Measurements from ENCODE around the gene CTPS2. TPM values are rescaled to one million over a fixed set of nuclear protein-coding genes. Genes with fewer than 3 reads are reported as not detected.
"Not testable (repeated sequence)": the region's sequence is repeated elsewhere in the genome, so short reads cannot be mapped to it uniquely, and the experiment has no call there.

Gene CTPS2
- polyA plus RNA-seq, 2 donors, result 3.7 to 8.0 TPM

DNA sequence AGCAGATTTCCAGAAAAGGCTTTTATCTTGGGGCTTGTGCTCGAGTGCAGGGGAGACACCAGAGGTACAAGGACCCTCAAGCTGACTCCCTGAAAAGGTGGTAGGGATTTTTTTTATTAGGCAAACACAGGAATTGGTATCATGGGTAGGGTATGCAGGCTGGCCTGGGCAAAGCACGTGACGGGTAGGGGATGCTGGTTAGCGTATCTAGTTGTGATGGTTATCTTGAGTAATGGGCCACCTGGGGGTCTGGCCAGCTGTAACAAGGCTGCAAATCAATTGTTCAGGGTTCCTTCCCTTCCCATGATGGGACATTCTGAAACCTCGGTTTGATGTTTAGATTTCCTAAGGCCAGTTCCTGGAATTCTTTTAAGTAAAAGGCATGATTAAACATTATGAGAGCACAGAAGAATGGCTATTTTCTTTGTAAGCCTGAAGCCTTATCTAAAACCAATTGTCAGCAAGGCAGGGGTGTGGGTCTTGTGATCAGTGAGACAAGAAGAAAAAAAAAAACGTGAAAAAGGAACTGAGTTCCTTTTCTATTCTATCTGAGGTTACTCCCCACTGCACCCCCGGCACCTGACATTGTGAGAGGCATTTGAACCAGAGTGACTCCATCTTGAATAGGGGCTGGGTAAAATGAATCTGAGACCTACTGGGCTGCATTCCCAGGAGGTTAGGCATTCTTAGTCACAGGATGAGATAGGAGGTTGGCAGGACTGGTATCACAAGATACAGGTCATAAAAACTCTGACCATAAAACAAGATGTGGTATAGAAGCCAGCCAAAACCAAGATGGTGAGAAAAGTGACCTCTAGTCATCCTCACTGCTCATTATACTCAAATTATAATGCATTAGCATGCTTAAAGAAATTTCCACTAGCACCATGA lies 126.7 kb downstream of the CTPS2 start:
- WGBS, 2 donors, result 47 to 72% methylated on average over 7 of the region's 7 CpGs
- Histone ChIP-seq H3K27me3 (ENCODE audit: control insufficient read depth in 1 of 2, insufficient read depth in 2 of 2, low read length in 2 of 2) (no peaks in the 10 kb centered on the region), H3K4me3 (ENCODE audit: low read depth in 1 of 2, low read length in 2 of 2) (no peak overlapping the region), H3K4me1 (ENCODE audit: control insufficient read depth in 2 of 2, insufficient read depth in 2 of 2, low read length in 1 of 2) (no peaks in the 10 kb centered on the region), H3K9me3 (ENCODE audit: control insufficient read depth in 2 of 2, insufficient read depth in 1 of 2, low read depth in 1 of 2, low read length in 1 of 2) (no peaks in the 10 kb centered on the region), H3K36me3 (ENCODE audit: control insufficient read depth in 2 of 2, insufficient read depth in 2 of 2, low read length in 1 of 2) (no peaks in the 10 kb centered on the region), H3K27ac (ENCODE audit: low read depth in 2 of 2, low read length in 1 of 2) (no peak overlapping the region)

DNA sequence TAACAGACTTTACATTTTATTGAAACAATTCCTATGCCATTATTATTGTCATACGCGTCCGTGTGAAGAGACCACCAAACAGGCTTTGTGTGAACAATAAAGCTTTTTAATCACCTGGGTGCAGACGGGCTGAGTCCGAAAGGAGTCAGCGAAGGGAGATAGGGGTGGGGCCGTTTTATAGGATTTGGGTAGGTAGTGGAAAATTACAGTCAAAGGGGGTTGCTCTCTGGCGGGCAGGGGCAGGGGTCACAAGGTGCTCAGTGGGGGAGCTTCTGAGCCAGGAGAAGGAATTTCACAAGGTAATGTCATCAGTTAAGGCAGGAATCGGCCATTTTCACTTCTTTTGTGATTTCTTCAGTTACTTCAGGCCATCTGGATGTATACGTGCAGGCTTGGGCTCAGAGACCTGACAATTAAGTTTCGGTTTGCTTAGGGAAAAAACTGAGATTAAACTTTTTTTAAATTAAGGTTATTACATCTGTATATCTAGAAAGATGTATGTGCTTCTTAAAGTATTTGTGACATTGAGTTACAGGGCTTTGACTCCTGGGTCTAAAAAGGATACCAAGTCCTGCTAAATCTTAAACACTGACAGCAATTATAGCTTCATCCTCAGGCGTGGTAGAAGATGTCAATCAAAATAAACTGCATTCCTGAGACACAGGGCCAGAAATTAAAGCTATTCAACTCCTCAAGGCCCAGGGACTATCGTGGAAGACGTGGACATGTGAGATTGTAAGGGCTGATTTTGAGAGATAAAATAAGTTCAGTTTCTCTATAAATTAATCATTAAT lies 132.3 kb downstream of the CTPS2 start:
- H3K27ac ChIP-seq (ENCODE audit: low read depth in 2 of 2, low read length in 1 of 2); H3K9me3 ChIP-seq (ENCODE audit: control insufficient read depth in 2 of 2, insufficient read depth in 1 of 2, low read depth in 1 of 2, low read length in 1 of 2); H3K36me3 ChIP-seq (ENCODE audit: control insufficient read depth in 2 of 2, insufficient read depth in 2 of 2, low read length in 1 of 2); H3K4me1 ChIP-seq (ENCODE audit: control insufficient read depth in 2 of 2, insufficient read depth in 2 of 2, low read length in 1 of 2); H3K4me3 ChIP-seq (ENCODE audit: low read depth in 1 of 2, low read length in 2 of 2); H3K27me3 ChIP-seq (ENCODE audit: control insufficient read depth in 1 of 2, insufficient read depth in 2 of 2, low read length in 2 of 2): not testable (repeated sequence)
- WGBS, 2 donors, result 44 to 62% methylated on average over 14 of the region's 14 CpGs

DNA sequence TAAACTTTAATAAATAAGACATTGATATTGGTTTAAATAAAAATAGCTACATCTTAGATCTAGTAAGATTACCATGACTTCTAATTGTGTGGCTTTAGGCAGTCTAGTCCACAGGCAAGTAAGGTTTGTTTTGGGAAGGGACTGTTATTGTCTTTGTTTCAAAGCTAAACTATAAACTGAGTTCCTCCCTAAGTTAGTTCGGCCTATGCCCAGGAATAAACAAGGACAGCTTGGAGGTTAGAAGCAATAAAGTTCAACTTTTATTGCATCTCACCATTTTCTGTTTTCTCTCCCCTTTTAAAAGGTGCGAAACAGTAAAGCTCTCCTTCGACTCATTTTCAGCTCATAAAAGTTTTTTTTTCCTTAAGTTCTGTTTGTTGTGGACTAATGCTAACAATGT lies 133.0 kb downstream of the CTPS2 start:
- Histone ChIP-seq H3K27ac (ENCODE audit: low read depth in 2 of 2, low read length in 1 of 2) (no peak overlapping the region), H3K27me3 (ENCODE audit: control insufficient read depth in 1 of 2, insufficient read depth in 2 of 2, low read length in 2 of 2) (no peaks in the 10 kb centered on the region), H3K36me3 (ENCODE audit: control insufficient read depth in 2 of 2, insufficient read depth in 2 of 2, low read length in 1 of 2) (no peaks in the 10 kb centered on the region), H3K4me1 (ENCODE audit: control insufficient read depth in 2 of 2, insufficient read depth in 2 of 2, low read length in 1 of 2) (no peaks in the 10 kb centered on the region), H3K4me3 (ENCODE audit: low read depth in 1 of 2, low read length in 2 of 2) (no peak overlapping the region), H3K9me3 (ENCODE audit: control insufficient read depth in 2 of 2, insufficient read depth in 1 of 2, low read depth in 1 of 2, low read length in 1 of 2) (no peaks in the 10 kb centered on the region)
- WGBS, 2 donors, result 47 to 66% methylated on average over 3 of the region's 3 CpGs

DNA sequence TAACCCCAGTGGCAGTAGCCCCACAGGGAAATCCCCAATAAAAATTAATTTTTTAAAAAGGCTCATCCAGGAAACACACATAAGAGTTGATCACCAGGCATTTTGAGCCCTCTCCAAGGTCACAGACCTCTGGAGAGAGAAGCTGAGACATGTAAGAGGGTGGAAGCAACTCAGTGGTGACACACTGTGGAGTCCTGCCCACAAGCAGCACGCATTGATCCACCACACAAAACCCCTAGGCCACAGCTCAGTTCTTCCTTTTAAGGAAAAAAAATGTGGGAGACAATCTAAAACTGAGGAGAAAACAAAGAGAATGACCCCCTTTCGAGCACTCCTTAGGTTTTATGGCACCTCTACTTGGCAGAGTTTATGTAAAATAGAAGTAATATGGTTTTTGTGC lies 134.3 kb downstream of the CTPS2 start:
- H3K27me3 ChIP-seq (ENCODE audit: control insufficient read depth in 1 of 2, insufficient read depth in 2 of 2, low read length in 2 of 2), result no peaks in the 10 kb centered on the region
- H3K36me3 ChIP-seq (ENCODE audit: control insufficient read depth in 2 of 2, insufficient read depth in 2 of 2, low read length in 1 of 2), result no peaks in the 10 kb centered on the region
- H3K9me3 ChIP-seq (ENCODE audit: control insufficient read depth in 2 of 2, insufficient read depth in 1 of 2, low read depth in 1 of 2, low read length in 1 of 2), result no peaks in the 10 kb centered on the region
- H3K4me1 ChIP-seq (ENCODE audit: control insufficient read depth in 2 of 2, insufficient read depth in 2 of 2, low read length in 1 of 2), result no peaks in the 10 kb centered on the region
- no peak overlapping the region for H3K27ac ChIP-seq (ENCODE audit: low read depth in 2 of 2, low read length in 1 of 2)
- H3K4me3 ChIP-seq (ENCODE audit: low read depth in 1 of 2, low read length in 2 of 2), result no peak overlapping the region
- WGBS, 2 donors, result 48 to 75% methylated on average over 2 of the region's 2 CpGs

DNA sequence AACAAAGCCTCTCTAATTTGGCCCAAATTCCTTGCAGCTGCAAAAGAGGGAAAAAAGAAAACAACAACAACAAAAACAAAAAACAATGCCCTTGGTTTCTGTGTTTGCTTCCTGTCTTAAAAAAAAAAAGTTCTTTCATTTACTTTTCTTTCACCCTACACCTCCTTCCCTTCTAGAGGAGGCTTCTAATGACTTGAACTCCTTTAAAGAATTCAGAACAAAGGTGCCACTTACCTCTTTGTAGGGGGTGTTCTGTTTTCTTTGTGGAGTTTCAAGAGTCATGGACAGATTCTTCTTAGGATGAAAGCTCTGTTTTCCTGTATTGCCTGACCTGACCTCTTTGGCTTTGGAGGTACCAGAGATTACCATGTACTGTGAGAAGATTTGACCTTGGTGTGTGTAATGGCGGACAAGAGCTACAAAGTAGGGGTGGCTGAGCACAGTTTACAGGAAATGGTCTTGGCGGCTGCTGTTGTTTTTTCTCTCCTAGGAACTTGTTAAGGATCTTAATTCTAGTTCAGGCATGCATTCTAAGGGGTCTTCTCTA lies 134.9 kb downstream of the CTPS2 start:
- no peaks in the 10 kb centered on the region for H3K4me1 ChIP-seq (ENCODE audit: control insufficient read depth in 2 of 2, insufficient read depth in 2 of 2, low read length in 1 of 2)
- no peaks in the 10 kb centered on the region for H3K27me3 ChIP-seq (ENCODE audit: control insufficient read depth in 1 of 2, insufficient read depth in 2 of 2, low read length in 2 of 2)
- no peak overlapping the region for H3K4me3 ChIP-seq (ENCODE audit: low read depth in 1 of 2, low read length in 2 of 2)
- no peaks in the 10 kb centered on the region for H3K36me3 ChIP-seq (ENCODE audit: control insufficient read depth in 2 of 2, insufficient read depth in 2 of 2, low read length in 1 of 2)
- no peak overlapping the region for H3K27ac ChIP-seq (ENCODE audit: low read depth in 2 of 2, low read length in 1 of 2)
- H3K9me3 ChIP-seq (ENCODE audit: control insufficient read depth in 2 of 2, insufficient read depth in 1 of 2, low read depth in 1 of 2, low read length in 1 of 2), result no peaks in the 10 kb centered on the region
- WGBS, 2 donors, result 78 to 89% methylated on average over 2 of the region's 2 CpGs

DNA sequence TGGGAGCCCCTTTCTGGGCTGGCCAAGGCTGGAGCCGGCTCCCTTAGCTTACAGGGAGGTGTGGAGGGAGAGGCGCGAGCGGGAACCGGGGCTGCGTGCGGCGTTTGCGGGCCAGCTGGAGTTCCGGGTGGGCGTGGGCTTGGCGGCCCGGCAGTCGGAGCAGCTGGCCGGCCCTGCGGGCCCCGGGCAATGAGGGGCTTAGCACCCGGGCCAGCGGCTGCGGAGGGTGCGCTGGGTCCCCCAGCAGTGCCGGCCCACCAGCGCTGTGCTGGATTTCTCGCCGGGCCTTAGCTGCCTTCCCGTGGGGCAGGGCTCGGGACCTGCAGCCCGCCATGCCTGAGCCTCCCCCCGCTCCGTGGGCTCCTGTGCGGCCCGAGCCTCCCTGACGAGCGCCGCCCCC lies 137.1 kb downstream of the CTPS2 start:
- not testable (repeated sequence) for H3K4me3 ChIP-seq (ENCODE audit: low read depth in 1 of 2, low read length in 2 of 2); H3K4me1 ChIP-seq (ENCODE audit: control insufficient read depth in 2 of 2, insufficient read depth in 2 of 2, low read length in 1 of 2); H3K27ac ChIP-seq (ENCODE audit: low read depth in 2 of 2, low read length in 1 of 2); H3K27me3 ChIP-seq (ENCODE audit: control insufficient read depth in 1 of 2, insufficient read depth in 2 of 2, low read length in 2 of 2); H3K36me3 ChIP-seq (ENCODE audit: control insufficient read depth in 2 of 2, insufficient read depth in 2 of 2, low read length in 1 of 2); H3K9me3 ChIP-seq (ENCODE audit: control insufficient read depth in 2 of 2, insufficient read depth in 1 of 2, low read depth in 1 of 2, low read length in 1 of 2)
- 94 to 99% methylated on average over 19 to 35 of the region's 35 CpGs for WGBS, 2 donors

DNA sequence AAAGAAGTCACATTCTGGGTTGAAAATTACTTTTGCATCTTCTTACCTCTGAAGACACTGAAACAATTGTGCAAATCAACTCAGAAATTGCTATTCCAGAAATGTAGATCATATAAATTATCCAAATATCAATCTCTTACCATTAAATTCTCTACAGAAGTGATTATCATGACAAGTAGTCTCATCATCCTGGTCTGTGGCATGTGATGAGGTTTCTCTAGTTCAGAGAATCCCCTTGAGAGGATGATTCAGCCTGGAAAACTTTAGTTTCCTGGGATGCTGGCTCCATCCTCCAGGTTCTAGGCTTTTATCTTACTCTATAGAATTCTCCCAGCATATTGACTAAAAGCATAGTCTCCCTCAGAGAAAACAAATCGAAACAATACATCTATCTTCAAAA lies 138.7 kb downstream of the CTPS2 start:
- no peaks in the 10 kb centered on the region for H3K36me3 ChIP-seq (ENCODE audit: control insufficient read depth in 2 of 2, insufficient read depth in 2 of 2, low read length in 1 of 2)
- 80 to 96% methylated on average over 1 of the region's 1 CpG for WGBS, 2 donors
- no peak overlapping the region for H3K4me3 ChIP-seq (ENCODE audit: low read depth in 1 of 2, low read length in 2 of 2)
- H3K27me3 ChIP-seq (ENCODE audit: control insufficient read depth in 1 of 2, insufficient read depth in 2 of 2, low read length in 2 of 2), result no peaks in the 10 kb centered on the region
- no peaks in the 10 kb centered on the region for H3K9me3 ChIP-seq (ENCODE audit: control insufficient read depth in 2 of 2, insufficient read depth in 1 of 2, low read depth in 1 of 2, low read length in 1 of 2)
- no peaks in the 10 kb centered on the region for H3K4me1 ChIP-seq (ENCODE audit: control insufficient read depth in 2 of 2, insufficient read depth in 2 of 2, low read length in 1 of 2)
- no peak overlapping the region for H3K27ac ChIP-seq (ENCODE audit: low read depth in 2 of 2, low read length in 1 of 2)

DNA sequence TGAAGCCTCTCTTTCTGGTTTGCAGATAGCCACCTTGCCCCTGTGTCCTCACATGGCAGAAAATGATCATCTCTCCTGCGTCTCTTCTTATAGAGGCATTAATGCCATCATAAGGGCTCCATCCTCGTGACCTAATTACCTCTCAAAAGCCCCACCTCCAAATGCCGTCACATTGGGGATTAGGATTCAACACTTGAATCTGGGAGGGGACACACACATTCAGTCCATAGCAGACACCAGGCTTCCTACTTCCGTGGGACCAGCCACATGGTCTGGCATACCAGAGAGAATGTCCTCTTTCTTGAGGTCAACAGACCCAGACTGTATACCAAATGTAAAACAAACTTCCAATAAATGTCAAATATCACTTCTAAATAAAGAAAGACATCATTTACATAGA lies 144.8 kb downstream of the CTPS2 start:
- Histone ChIP-seq H3K27me3 (ENCODE audit: control insufficient read depth in 1 of 2, insufficient read depth in 2 of 2, low read length in 2 of 2) (no peaks in the 10 kb centered on the region), H3K27ac (ENCODE audit: low read depth in 2 of 2, low read length in 1 of 2) (no peak overlapping the region), H3K4me3 (ENCODE audit: low read depth in 1 of 2, low read length in 2 of 2) (no peak overlapping the region), H3K9me3 (ENCODE audit: control insufficient read depth in 2 of 2, insufficient read depth in 1 of 2, low read depth in 1 of 2, low read length in 1 of 2) (no peaks in the 10 kb centered on the region), H3K36me3 (ENCODE audit: control insufficient read depth in 2 of 2, insufficient read depth in 2 of 2, low read length in 1 of 2) (no peaks in the 10 kb centered on the region), H3K4me1 (ENCODE audit: control insufficient read depth in 2 of 2, insufficient read depth in 2 of 2, low read length in 1 of 2) (no peaks in the 10 kb centered on the region)
- 84 to 87% methylated on average over 4 of the region's 4 CpGs for WGBS, 2 donors

DNA sequence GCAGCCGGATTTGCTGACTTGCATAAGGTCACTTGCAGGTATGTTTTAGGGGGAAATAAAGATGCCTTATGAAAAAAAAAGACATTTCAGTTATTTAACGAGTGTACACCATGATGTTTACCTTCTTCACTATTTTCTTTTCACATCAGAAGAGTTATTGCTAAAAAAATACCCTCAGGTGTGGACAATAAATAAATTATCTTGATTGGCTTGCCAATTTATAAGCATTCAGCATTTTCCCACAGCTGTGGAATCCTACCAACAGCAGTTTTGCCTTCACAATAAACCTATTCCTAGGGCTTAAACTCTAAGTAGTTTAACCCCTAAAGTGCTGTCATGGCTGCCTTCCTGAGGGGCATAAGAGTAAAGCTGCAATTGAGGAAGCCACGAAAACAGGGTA lies 145.9 kb downstream of the CTPS2 start:
- H3K9me3 ChIP-seq (ENCODE audit: control insufficient read depth in 2 of 2, insufficient read depth in 1 of 2, low read depth in 1 of 2, low read length in 1 of 2), result no peaks in the 10 kb centered on the region
- no peaks in the 10 kb centered on the region for H3K27me3 ChIP-seq (ENCODE audit: control insufficient read depth in 1 of 2, insufficient read depth in 2 of 2, low read length in 2 of 2)
- no peaks in the 10 kb centered on the region for H3K4me1 ChIP-seq (ENCODE audit: control insufficient read depth in 2 of 2, insufficient read depth in 2 of 2, low read length in 1 of 2)
- H3K4me3 ChIP-seq (ENCODE audit: low read depth in 1 of 2, low read length in 2 of 2), result no peak overlapping the region
- no peaks in the 10 kb centered on the region for H3K36me3 ChIP-seq (ENCODE audit: control insufficient read depth in 2 of 2, insufficient read depth in 2 of 2, low read length in 1 of 2)
- WGBS, 2 donors, result 67 to 71% methylated on average over 3 of the region's 3 CpGs
- no peak overlapping the region for H3K27ac ChIP-seq (ENCODE audit: low read depth in 2 of 2, low read length in 1 of 2)

Data from esophagus (tissue), 2 donors.